OCI-LY7 (cell line): ENCODE measurements around the gene CHAMP1.

Source experiments
- EZH2phosphoT487 ChIP-seq: fragments of 200-600 bp; sonication (generic); IDR thresholded peaks from 2 replicates; pipeline ENCODE4 v1.6.1; 2018; ENCODE audit warnings: low read depth, borderline replicate concordance, mild to moderate bottlenecking, mixed run types, antibody characterized with exemption, low read length, moderate library complexity, mixed read lengths
- TF ChIP-seq, protein P1 (sequence below): fragments of 200-600 bp; sonication (generic); conservative IDR thresholded peaks from 2 replicates; pipeline ENCODE4 v1.5.1; 2014; ENCODE audit warnings: mild to moderate bottlenecking, antibody characterized with exemption, low read length, moderate library complexity, mixed read lengths

DNA sequence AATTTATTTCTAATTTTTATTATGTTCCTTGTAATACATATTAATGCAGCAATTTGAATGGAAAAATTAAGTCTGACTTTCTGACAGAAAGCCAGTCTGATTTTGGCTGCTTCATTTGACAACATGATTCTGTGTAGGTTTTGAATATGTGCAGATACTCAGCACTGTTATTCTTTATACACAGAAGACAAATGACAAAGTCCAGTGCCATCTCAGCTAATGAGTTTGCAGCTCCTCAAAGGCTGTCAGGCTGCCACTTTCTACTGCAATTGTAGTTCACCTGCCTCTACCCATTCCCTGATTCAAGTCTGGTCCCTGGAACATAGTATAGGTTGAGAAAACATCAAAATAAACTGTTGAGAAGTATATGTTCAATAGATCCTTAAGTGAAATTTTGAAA is 2.9 kb upstream of the CHAMP1 start:
- TF ChIP-seq, protein P1, sequence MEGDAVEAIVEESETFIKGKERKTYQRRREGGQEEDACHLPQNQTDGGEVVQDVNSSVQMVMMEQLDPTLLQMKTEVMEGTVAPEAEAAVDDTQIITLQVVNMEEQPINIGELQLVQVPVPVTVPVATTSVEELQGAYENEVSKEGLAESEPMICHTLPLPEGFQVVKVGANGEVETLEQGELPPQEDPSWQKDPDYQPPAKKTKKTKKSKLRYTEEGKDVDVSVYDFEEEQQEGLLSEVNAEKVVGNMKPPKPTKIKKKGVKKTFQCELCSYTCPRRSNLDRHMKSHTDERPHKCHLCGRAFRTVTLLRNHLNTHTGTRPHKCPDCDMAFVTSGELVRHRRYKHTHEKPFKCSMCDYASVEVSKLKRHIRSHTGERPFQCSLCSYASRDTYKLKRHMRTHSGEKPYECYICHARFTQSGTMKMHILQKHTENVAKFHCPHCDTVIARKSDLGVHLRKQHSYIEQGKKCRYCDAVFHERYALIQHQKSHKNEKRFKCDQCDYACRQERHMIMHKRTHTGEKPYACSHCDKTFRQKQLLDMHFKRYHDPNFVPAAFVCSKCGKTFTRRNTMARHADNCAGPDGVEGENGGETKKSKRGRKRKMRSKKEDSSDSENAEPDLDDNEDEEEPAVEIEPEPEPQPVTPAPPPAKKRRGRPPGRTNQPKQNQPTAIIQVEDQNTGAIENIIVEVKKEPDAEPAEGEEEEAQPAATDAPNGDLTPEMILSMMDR, result no peak
- TF ChIP-seq EZH2phosphoT487, result no peak
